Effector memory CD4-positive, alpha-beta T cell (primary cell): ENCODE data around the gene ATP1A1.

Source experiments
- DNase-seq, 3 donors: peaks; one replicate each; pipeline ENCODE4 v3.0.0-alpha.2; 2020
- H3K27ac ChIP-seq: 2 replicates; pipeline ENCODE4 v1.7.0; 2013; ENCODE audit warnings: mild to moderate bottlenecking, low read length, moderate library complexity; ENCODE audit not compliant: insufficient read depth, poor library complexity, severe bottlenecking
- H3K27me3 ChIP-seq: replicated peaks from 2 replicates; pipeline ENCODE4 v1.7.0; 2013; ENCODE audit warnings: mild to moderate bottlenecking, low read length; ENCODE audit not compliant: insufficient read depth, control insufficient read depth, poor library complexity, severe bottlenecking
- H3K36me3 ChIP-seq: 2 replicates; pipeline ENCODE4 v1.7.0; 2013; ENCODE audit warnings: mild to moderate bottlenecking, low read length, moderate library complexity; ENCODE audit not compliant: control insufficient read depth, insufficient read depth
- H3K4me1 ChIP-seq: 2 replicates; pipeline ENCODE4 v1.7.0; 2013; ENCODE audit warnings: low read length, mild to moderate bottlenecking; ENCODE audit not compliant: control insufficient read depth, insufficient read depth, poor library complexity, severe bottlenecking
- H3K4me3 ChIP-seq: 2 replicates; pipeline ENCODE4 v1.7.0; 2013; ENCODE audit warnings: low read length, low read depth, mild to moderate bottlenecking; ENCODE audit not compliant: insufficient read depth, poor library complexity, severe bottlenecking
- H3K9me3 ChIP-seq: 2 replicates; pipeline ENCODE4 v1.7.0; 2013; ENCODE audit warnings: mild to moderate bottlenecking, low read length, moderate library complexity; ENCODE audit not compliant: control insufficient read depth
- total RNA-seq, 3 donors: gene quantifications; one replicate each; lab custom pipeline; 2026; lab: John Stamatoyannopoulos, UW

ATP1A1 gene
- 310 to 382 (median 379) reads per million in 3 donors for total RNA-seq

- peaks cover 40% of the 10 kb centered on the region for H3K4me1 ChIP-seq
- no peaks in the 10 kb centered on the region for H3K27me3 ChIP-seq
Measured at GRCh38 chr1:116372651-116373430, at the start of gene ATP1A1. Gene ATP1A1, plus strand, starts transcription at chr1:116373244. Its CDS starts 268 bp downstream, at chr1:116373512.

DNA sequence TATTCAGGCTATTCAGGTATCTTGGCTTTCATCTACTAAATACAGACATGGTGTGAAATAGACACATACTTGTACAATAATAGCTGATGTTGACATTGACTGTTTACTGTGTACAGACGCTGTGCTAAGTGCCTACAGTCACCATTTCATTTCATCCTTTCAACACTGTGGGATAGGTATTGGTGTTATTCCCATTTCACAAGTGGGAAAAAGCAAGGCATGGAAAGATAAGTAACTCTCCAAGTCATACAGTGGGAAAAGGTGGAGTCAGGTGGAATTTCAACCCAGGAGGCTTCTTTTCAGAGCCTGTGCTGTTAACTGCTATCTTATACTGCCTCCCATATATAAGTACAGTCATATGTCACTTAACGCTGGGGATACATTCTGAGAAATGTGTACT lies 49.6 kb upstream of the ATP1A1 start:
- no peak for DNase-seq
- Histone ChIP-seq H3K27me3 (no peaks in the 10 kb centered on the region), H3K36me3 (no peaks in the 10 kb centered on the region), H3K4me3 (no peak overlapping the region), H3K4me1 (peaks cover 68% of the 10 kb centered on the region), H3K27ac (no peak overlapping the region), H3K9me3 (no peaks in the 10 kb centered on the region)

More at GRCh38 chr1:116372651-116373430, at the start of gene ATP1A1:
- Histone ChIP-seq H3K4me3 (peak within 1 kb of the TSS; percentile 93), H3K36me3 (peaks cover 3% of the 10 kb centered on the region), H3K9me3 (no peaks in the 10 kb centered on the region), H3K27ac (peak within 1 kb of the TSS; percentile 98)
- peak; percentile 95 to 97 (median 96) for DNase-seq

DNA sequence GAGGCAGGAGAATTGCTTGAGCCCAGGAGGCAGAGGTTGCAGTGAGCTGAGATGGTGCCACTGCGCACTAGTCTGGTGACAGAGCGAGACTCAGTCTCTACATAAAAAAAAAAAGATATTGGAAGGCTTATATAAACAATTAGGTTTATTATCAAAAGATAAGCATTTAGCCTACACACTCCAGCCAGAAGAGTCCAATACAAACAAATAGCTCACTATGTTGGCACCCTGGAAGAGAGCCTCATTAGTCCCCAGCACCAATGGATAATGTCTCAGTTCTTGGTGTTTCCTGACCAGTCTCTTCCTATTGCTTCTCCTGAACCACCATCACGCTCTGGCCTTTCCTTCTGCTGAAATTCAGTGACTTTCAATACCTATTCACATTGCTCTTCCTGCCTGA lies 48.6 kb upstream of the ATP1A1 start:
- Histone ChIP-seq H3K27me3 (no peaks in the 10 kb centered on the region), H3K27ac (peak overlapping the region; percentile 30), H3K4me3 (no peak overlapping the region), H3K9me3 (no peaks in the 10 kb centered on the region), H3K36me3 (no peaks in the 10 kb centered on the region), H3K4me1 (peaks cover 68% of the 10 kb centered on the region)
- DNase-seq = no peak

DNA sequence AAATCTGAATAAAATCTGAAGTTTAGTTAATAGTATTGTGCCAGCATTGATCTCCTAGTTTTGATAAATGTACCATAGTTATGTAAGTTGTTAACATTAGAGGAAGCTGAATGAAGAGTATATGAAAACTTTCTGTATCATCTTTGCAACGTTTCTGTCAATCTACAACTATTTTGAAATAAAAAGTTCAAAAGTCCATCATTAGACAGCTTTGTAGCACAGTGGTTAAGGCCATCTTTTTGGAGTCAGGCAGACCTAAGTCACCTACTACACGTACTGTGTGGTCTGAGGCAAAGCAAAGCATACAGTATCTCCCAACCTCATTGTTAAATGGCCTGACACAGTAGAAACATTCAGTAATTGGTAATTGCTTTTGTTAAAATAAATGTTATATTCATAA lies 47.9 kb upstream of the ATP1A1 start:
- Histone ChIP-seq H3K27me3 (no peaks in the 10 kb centered on the region), H3K9me3 (no peaks in the 10 kb centered on the region), H3K4me1 (peaks cover 68% of the 10 kb centered on the region), H3K36me3 (no peaks in the 10 kb centered on the region), H3K27ac (peak overlapping the region; percentile 61), H3K4me3 (no peak overlapping the region)
- DNase-seq = no peak

- H3K4me3 ChIP-seq = no peak overlapping the region
- no peaks in the 10 kb centered on the region for H3K27me3 ChIP-seq
- peaks cover 68% of the 10 kb centered on the region for H3K4me1 ChIP-seq
- H3K27ac ChIP-seq = peak overlapping the region; percentile 61
- H3K36me3 ChIP-seq = no peaks in the 10 kb centered on the region
- peak in 2 of 3 donors; percentile 3 to 25 for DNase-seq
- no peaks in the 10 kb centered on the region for H3K9me3 ChIP-seq
Measured at GRCh38 chr1:116325922-116326321, 47.1 kb upstream of the ATP1A1 start.

DNA sequence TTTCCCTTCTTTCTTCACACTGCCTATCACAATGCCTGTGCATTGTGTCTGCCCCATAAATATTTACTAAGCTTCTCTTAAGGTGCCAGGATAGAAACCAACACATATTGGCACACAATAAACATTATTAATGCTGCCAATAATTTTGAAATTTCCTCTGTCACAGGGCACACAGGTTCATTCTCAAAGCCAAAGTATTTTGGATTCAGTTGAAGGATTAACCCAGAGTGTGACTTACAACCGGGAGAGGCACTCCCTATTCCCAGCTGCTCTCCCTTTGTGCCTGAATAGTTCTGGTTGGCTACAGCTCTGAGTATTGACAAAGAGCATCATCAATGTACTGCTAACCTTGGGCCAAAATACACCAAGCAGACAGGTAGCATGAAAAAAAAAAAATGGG lies 46.6 kb upstream of the ATP1A1 start:
- Histone ChIP-seq H3K9me3 (no peaks in the 10 kb centered on the region), H3K4me3 (no peak overlapping the region), H3K27me3 (no peaks in the 10 kb centered on the region), H3K4me1 (peaks cover 62% of the 10 kb centered on the region), H3K27ac (peak overlapping the region; percentile 61), H3K36me3 (no peaks in the 10 kb centered on the region)
- no peak for DNase-seq

GRCh38 chr1:116328671-116329070 lies 44.4 kb upstream of the ATP1A1 start:
- no peak overlapping the region for H3K4me3 ChIP-seq
- H3K4me1 ChIP-seq = peaks cover 41% of the 10 kb centered on the region
- H3K27ac ChIP-seq = no peak overlapping the region
- no peaks in the 10 kb centered on the region for H3K27me3 ChIP-seq
- no peaks in the 10 kb centered on the region for H3K9me3 ChIP-seq
- no peaks in the 10 kb centered on the region for H3K36me3 ChIP-seq
- DNase-seq = no peak

DNA sequence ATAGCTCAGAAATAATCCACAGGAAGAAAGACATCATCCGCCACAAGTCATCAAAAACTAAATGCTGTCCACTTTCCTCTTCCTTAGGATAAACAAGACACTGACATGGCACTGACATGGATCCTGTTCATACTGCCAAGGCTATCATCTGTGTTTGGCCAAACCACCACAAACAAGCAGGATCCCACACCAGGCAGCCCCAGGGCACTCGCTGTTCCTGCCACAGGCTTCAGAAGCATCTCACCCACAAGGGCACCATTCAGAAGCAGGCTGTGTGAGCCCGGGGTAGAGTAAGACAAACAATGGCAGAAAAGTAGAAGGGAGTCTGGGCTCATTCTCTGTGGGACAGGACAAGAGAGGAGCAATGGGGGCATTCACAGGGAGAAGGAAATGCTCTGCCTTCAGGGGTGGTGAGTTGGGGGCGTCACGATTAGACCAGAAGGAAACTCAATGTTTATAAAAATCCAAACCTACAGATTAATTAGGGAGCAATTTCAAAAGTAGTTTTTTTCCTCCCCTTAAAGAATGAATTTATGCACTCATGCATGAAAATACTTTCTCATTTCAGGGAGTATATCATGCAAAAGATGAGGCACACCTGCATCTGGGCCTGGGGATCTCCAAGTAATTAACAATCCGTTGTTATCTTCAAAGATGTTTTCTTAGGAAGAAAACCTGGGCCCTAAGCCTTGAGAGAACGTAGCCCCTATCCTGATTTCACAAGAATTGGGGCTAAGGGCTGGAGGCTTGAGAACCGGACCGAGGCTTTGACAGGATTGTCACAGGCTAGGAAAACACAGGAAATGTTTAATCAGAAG lies 43.3 kb upstream of the ATP1A1 start:
- no peak for DNase-seq
- no peaks in the 10 kb centered on the region for H3K36me3 ChIP-seq
- H3K4me3 ChIP-seq = no peak overlapping the region
- no peak overlapping the region for H3K27ac ChIP-seq
- no peaks in the 10 kb centered on the region for H3K27me3 ChIP-seq
- peaks cover 30% of the 10 kb centered on the region for H3K4me1 ChIP-seq
- H3K9me3 ChIP-seq = no peaks in the 10 kb centered on the region

GRCh38 chr1:116330342-116330652 lies 42.7 kb upstream of the ATP1A1 start:
- Histone ChIP-seq H3K9me3 (no peaks in the 10 kb centered on the region), H3K27me3 (no peaks in the 10 kb centered on the region), H3K36me3 (no peaks in the 10 kb centered on the region), H3K4me1 (peaks cover 26% of the 10 kb centered on the region), H3K27ac (no peak overlapping the region), H3K4me3 (no peak overlapping the region)
- DNase-seq = no peak

- DNase-seq = no peak
- Histone ChIP-seq H3K36me3 (no peaks in the 10 kb centered on the region), H3K4me3 (no peak overlapping the region), H3K9me3 (no peaks in the 10 kb centered on the region), H3K27ac (no peak overlapping the region), H3K4me1 (peaks cover 22% of the 10 kb centered on the region), H3K27me3 (no peaks in the 10 kb centered on the region)
Measured at GRCh38 chr1:116330846-116331245, 42.2 kb upstream of the ATP1A1 start.
